Calu3 (cell line): ENCODE results near the gene OR52A5. TPM values are rescaled to one million over a fixed set of nuclear protein-coding genes. Genes with fewer than 3 reads are reported as not detected.

Experiments used
- BruUV-seq: library from RNA; stranded (reverse); fragments of 400-500 nt; replicated peaks from 2 replicates; lab custom pipeline; 2021; lab: Mats Ljungman, UMichigan
- CTCF ChIA-PET: fragments of 300-600 bp; sonication (Branson Sonifier 250); formaldehyde crosslinking; loops from one replicate; lab custom pipeline; 2022; ENCODE audit warnings: antibody characterized with exemption; lab: Charles Lee
- DNase-seq: peaks from one replicate; pipeline ENCODE4 v3.0.0; 2022
- H3K27ac Mint-ChIP-seq: one replicate; pipeline ENCODE4 v1.8.0; 2022; ENCODE audit warnings: mixed read lengths; ENCODE audit not compliant: unreplicated experiment
- H3K27me3 Mint-ChIP-seq: one replicate; pipeline ENCODE4 v1.8.0; 2022; ENCODE audit warnings: mixed read lengths; ENCODE audit not compliant: unreplicated experiment
- H3K36me3 Mint-ChIP-seq: one replicate; pipeline ENCODE4 v1.8.0; 2022; ENCODE audit warnings: mild to moderate bottlenecking, moderate library complexity, mixed read lengths; ENCODE audit not compliant: insufficient read depth, unreplicated experiment
- H3K4me1 Mint-ChIP-seq: one replicate; pipeline ENCODE4 v1.8.0; 2022; ENCODE audit warnings: mild to moderate bottlenecking, low read depth, mixed read lengths; ENCODE audit not compliant: unreplicated experiment
- H3K4me3 Mint-ChIP-seq: one replicate; pipeline ENCODE4 v1.8.0; 2022; ENCODE audit warnings: mild to moderate bottlenecking, low read depth, moderate library complexity, mixed read lengths; ENCODE audit not compliant: unreplicated experiment
- H3K9me3 Mint-ChIP-seq: one replicate; pipeline ENCODE4 v1.8.0; 2022; ENCODE audit warnings: low read depth, mixed read lengths; ENCODE audit not compliant: unreplicated experiment
- CTCF ChIP-seq: fragments of 200-600 bp; IDR thresholded peaks from one replicate; pipeline ENCODE4 v1.8.0; 2022; ENCODE audit warnings: antibody characterized with exemption; ENCODE audit not compliant: unreplicated experiment
- intact Hi-C: fragments of 100-400 bp; cut with micrococcal nuclease; formaldehyde crosslinking; loops from one replicate; pipeline ENCODE4 v1.10.0; 2022; ENCODE audit not compliant: unreplicated experiment
- total RNA-seq: library from RNA; stranded (reverse); gene quantifications from 2 replicates; pipeline ENCODE4 v1.2.3, GENCODE V29; 2022

OR52A5 gene
- total RNA-seq, 1 experiment from 2014 or later = not detected

GRCh38 chr11:5083602-5084001 lies 54.6 kb downstream of the OR52A5 start:
- H3K27me3 Mint-ChIP-seq = no peaks in the 10 kb centered on the region
- TF ChIP-seq CTCF = no peak
- no TSS peak for BruUV-seq
- no peak overlapping the region for H3K4me3 Mint-ChIP-seq
- no peak for DNase-seq
- H3K36me3 Mint-ChIP-seq = no peaks in the 10 kb centered on the region
- no peak overlapping the region for H3K27ac Mint-ChIP-seq
- H3K4me1 Mint-ChIP-seq = peaks cover 4% of the 10 kb centered on the region
- CTCF ChIA-PET = no interaction called here
- H3K9me3 Mint-ChIP-seq = no peaks in the 10 kb centered on the region
- intact Hi-C loops = no loop called here

- TF ChIP-seq CTCF = no peak
- no peaks in the 10 kb centered on the region for H3K4me1 Mint-ChIP-seq
- CTCF ChIA-PET = no interaction called here
- BruUV-seq = no TSS peak
- H3K27me3 Mint-ChIP-seq = no peaks in the 10 kb centered on the region
- no peak overlapping the region for H3K4me3 Mint-ChIP-seq
- no peaks in the 10 kb centered on the region for H3K36me3 Mint-ChIP-seq
- intact Hi-C loops = no loop called here
- no peak overlapping the region for H3K27ac Mint-ChIP-seq
- DNase-seq = no peak
- no peaks in the 10 kb centered on the region for H3K9me3 Mint-ChIP-seq
Observed at GRCh38 chr11:5081405-5081804, 56.8 kb downstream of the OR52A5 start.

Other genes starting within 250 kb of the OR52A5 start
- gene OR51A7, start 234.6 kb downstream of the OR52A5 start, total RNA-seq = not detected in 2 replicates
- not detected in 2 replicates for gene OR51G2, start 219.0 kb downstream of the OR52A5 start, total RNA-seq
- not detected in 2 replicates for gene OR51G1, start 214.0 kb downstream of the OR52A5 start, total RNA-seq
- gene OR51A4, start 190.8 kb downstream of the OR52A5 start, total RNA-seq = not detected in 2 replicates
- not detected in 2 replicates for gene OR51A2, start 182.6 kb downstream of the OR52A5 start, total RNA-seq
- not detected in 2 replicates for gene OR51L1, start 143.5 kb downstream of the OR52A5 start, total RNA-seq
- gene OR52J3, start 91.8 kb downstream of the OR52A5 start, total RNA-seq = not detected in 2 replicates
- gene OR52E2, start 78.7 kb downstream of the OR52A5 start, total RNA-seq = not detected in 2 replicates
- gene OR52E1, start 68.8 kb downstream of the OR52A5 start, total RNA-seq = not detected in 2 replicates
- not detected in 2 replicates for gene OR52A1, start 16.4 kb upstream of the OR52A5 start, total RNA-seq
- gene OR51V1, start 62.3 kb upstream of the OR52A5 start, total RNA-seq = not detected in 2 replicates
- gene HBB, start 88.7 kb upstream of the OR52A5 start, total RNA-seq = not detected in 2 replicates
- gene HBD, start 96.1 kb upstream of the OR52A5 start, total RNA-seq = not detected in 2 replicates
- not detected in 2 replicates for gene HBG1, start 111.5 kb upstream of the OR52A5 start, total RNA-seq
- not detected in 2 replicates for gene HBG2, start 116.4 kb upstream of the OR52A5 start, total RNA-seq
- not detected in 2 replicates for gene HBE1, start 131.6 kb upstream of the OR52A5 start, total RNA-seq
- gene OR51B4, start 163.6 kb upstream of the OR52A5 start, total RNA-seq = not detected in 2 replicates
- not detected in 2 replicates for gene OR51B2, start 185.9 kb upstream of the OR52A5 start, total RNA-seq
- not detected in 2 replicates for gene OR51B5, start 205.2 kb upstream of the OR52A5 start, total RNA-seq
- gene OR51B6, start 213.2 kb upstream of the OR52A5 start, total RNA-seq = not detected in 2 replicates
- not detected in 2 replicates for gene OR51M1, start 245.5 kb upstream of the OR52A5 start, total RNA-seq